HL-60 (cell line): Measurements from ENCODE around the gene HYAL3.

Experiments used
- CTCF ChIP-seq: IDR thresholded peaks from one replicate; pipeline ENCODE4 v1.5.1; 2011; ENCODE audit warnings: low read length, control low read depth, inconsistent platforms; ENCODE audit not compliant: insufficient read depth
- REST ChIP-seq: IDR thresholded peaks from 2 replicates; pipeline ENCODE4 v1.6.1; 2012; ENCODE audit warnings: low read depth; ENCODE audit not compliant: insufficient replicate concordance

- TF ChIP-seq CTCF (no peak), REST (no peak)
Measured at GRCh38 chr3:50297384-50297775, 1.8 kb downstream of the HYAL3 start.
